Keratinocyte (primary cell): ENCODE data around the gene SUFU.

Experiments
- EZH2 ChIP-seq: IDR thresholded peaks from one replicate; pipeline ENCODE4 v1.6.1; 2012; ENCODE audit warnings: inconsistent platforms, mild to moderate bottlenecking, low read length, moderate library complexity
- TF ChIP-seq, protein P1 (sequence below), 3 experiments: IDR thresholded peaks in 1 of 3; conservative IDR thresholded peaks in 1 of 3; optimal IDR thresholded peaks in 1 of 3; 2 replicates in 2 of 3; 3 replicates in 1 of 3; pipeline versions ENCODE3 to v1.5.1; 2011; ENCODE audit warnings: low read length in 3 of 3, mild to moderate bottlenecking in 3 of 3, moderate library complexity in 2 of 3, control low read depth in 1 of 3, inconsistent platforms in 1 of 3; ENCODE audit not compliant: insufficient read depth in 2 of 3; ENCODE audit errors: extremely low read depth in 1 of 3

GRCh38 chr10:102632394-102633111 lies 128.8 kb downstream of the SUFU start:
- TF ChIP-seq, protein P1, sequence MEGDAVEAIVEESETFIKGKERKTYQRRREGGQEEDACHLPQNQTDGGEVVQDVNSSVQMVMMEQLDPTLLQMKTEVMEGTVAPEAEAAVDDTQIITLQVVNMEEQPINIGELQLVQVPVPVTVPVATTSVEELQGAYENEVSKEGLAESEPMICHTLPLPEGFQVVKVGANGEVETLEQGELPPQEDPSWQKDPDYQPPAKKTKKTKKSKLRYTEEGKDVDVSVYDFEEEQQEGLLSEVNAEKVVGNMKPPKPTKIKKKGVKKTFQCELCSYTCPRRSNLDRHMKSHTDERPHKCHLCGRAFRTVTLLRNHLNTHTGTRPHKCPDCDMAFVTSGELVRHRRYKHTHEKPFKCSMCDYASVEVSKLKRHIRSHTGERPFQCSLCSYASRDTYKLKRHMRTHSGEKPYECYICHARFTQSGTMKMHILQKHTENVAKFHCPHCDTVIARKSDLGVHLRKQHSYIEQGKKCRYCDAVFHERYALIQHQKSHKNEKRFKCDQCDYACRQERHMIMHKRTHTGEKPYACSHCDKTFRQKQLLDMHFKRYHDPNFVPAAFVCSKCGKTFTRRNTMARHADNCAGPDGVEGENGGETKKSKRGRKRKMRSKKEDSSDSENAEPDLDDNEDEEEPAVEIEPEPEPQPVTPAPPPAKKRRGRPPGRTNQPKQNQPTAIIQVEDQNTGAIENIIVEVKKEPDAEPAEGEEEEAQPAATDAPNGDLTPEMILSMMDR (optimal IDR thresholded peaks at IDR 0.05 in 1 of 3, IDR thresholded peaks at IDR 0.05 in 1 of 3, conservative IDR thresholded peaks at IDR 0.05 in 1 of 3; ENCODE audit: extremely low read depth in 1 of 3, insufficient read depth in 2 of 3, low read length in 3 of 3): no peak
- TF ChIP-seq EZH2: no peak
